ENCODE data around the gene LSM3. TPM values are rescaled to one million over a fixed set of nuclear protein-coding genes. Genes with fewer than 3 reads are reported as not detected.

Gene LSM3
- total RNA-seq, 1 donor from 2014 or later: 9.5 TPM

- peaks cover 21% of the 10 kb centered on the region for H3K36me3 Mint-ChIP-seq (ENCODE audit: low read depth, unreplicated experiment)
- Histone ChIP-seq H3K9me3 (ENCODE audit: insufficient read depth, low read depth, low read length) (no peaks in the 10 kb centered on the region), H3K27me3 (ENCODE audit: insufficient read depth, low read length) (no peaks in the 10 kb centered on the region), H3K4me3 (ENCODE audit: insufficient read depth, low read depth, low read length) (no peak overlapping the region), H3K36me3 (ENCODE audit: insufficient read depth, low read length) (peaks cover 25% of the 10 kb centered on the region), H4K20me1 (ENCODE audit: insufficient read depth, low read length) (peaks cover 8% of the 10 kb centered on the region), H3K27ac (ENCODE audit: low read depth, low read length) (no peak overlapping the region), H3K4me1 (ENCODE audit: insufficient read depth, low read length) (no peaks in the 10 kb centered on the region), H2AFZ (ENCODE audit: low read depth, low read length) (no peak overlapping the region), H3K79me2 (ENCODE audit: insufficient read depth, low read length) (peaks cover 44% of the 10 kb centered on the region), H3K9ac (ENCODE audit: low read length) (no peak overlapping the region), H3K4me2 (ENCODE audit: low read length) (no peak overlapping the region)
- no peak overlapping the region for H3K4me3 Mint-ChIP-seq (ENCODE audit: unreplicated experiment)
- no peaks in the 10 kb centered on the region for H3K27me3 Mint-ChIP-seq (ENCODE audit: low read depth, unreplicated experiment)
- TF ChIP-seq CTCF (IDR thresholded peaks at IDR 0.05; ENCODE audit: insufficient read depth, low read depth, low read length): no peak
- TF ChIP-seq EZH2 (IDR thresholded peaks at IDR 0.05; ENCODE audit: insufficient read depth, low read length): no peak
- FAIRE-seq (no peak), DNase-seq (ENCODE audit: low read depth) (no peak)
- H3K4me1 Mint-ChIP-seq (ENCODE audit: low read depth, unreplicated experiment): no peaks in the 10 kb centered on the region
- peaks cover 8% of the 10 kb centered on the region for H3K9me3 Mint-ChIP-seq (ENCODE audit: unreplicated experiment)
- no peak overlapping the region for H3K27ac Mint-ChIP-seq (ENCODE audit: unreplicated experiment)
Measured at GRCh38 chr3:14186854-14187458, 8.3 kb downstream of the LSM3 start.

GRCh38 chr3:14188041-14188754 lies 9.6 kb downstream of the LSM3 start:
- DNase-seq (ENCODE audit: low read depth) (no peak), FAIRE-seq (no peak)
- no peaks in the 10 kb centered on the region for H3K4me1 Mint-ChIP-seq (ENCODE audit: low read depth, unreplicated experiment)
- Histone ChIP-seq H3K9ac (ENCODE audit: low read length) (no peak overlapping the region), H3K9me3 (ENCODE audit: insufficient read depth, low read depth, low read length) (no peaks in the 10 kb centered on the region), H3K27me3 (ENCODE audit: insufficient read depth, low read length) (no peaks in the 10 kb centered on the region), H3K36me3 (ENCODE audit: insufficient read depth, low read length) (peaks cover 17% of the 10 kb centered on the region), H3K27ac (ENCODE audit: low read depth, low read length) (no peak overlapping the region), H2AFZ (ENCODE audit: low read depth, low read length) (no peak overlapping the region), H3K79me2 (ENCODE audit: insufficient read depth, low read length) (peaks cover 31% of the 10 kb centered on the region), H4K20me1 (ENCODE audit: insufficient read depth, low read length) (peaks cover 8% of the 10 kb centered on the region), H3K4me3 (ENCODE audit: insufficient read depth, low read depth, low read length) (no peak overlapping the region), H3K4me1 (ENCODE audit: insufficient read depth, low read length) (no peaks in the 10 kb centered on the region), H3K4me2 (ENCODE audit: low read length) (no peak overlapping the region)
- H3K4me3 Mint-ChIP-seq (ENCODE audit: unreplicated experiment): no peak overlapping the region
- H3K27ac Mint-ChIP-seq (ENCODE audit: unreplicated experiment): no peak overlapping the region
- H3K36me3 Mint-ChIP-seq (ENCODE audit: low read depth, unreplicated experiment): peaks cover 21% of the 10 kb centered on the region
- TF ChIP-seq EZH2 (IDR thresholded peaks at IDR 0.05; ENCODE audit: insufficient read depth, low read length) (no peak), CTCF (IDR thresholded peaks at IDR 0.05; ENCODE audit: insufficient read depth, low read depth, low read length) (no peak)
- H3K9me3 Mint-ChIP-seq (ENCODE audit: unreplicated experiment): peaks cover 8% of the 10 kb centered on the region
- no peaks in the 10 kb centered on the region for H3K27me3 Mint-ChIP-seq (ENCODE audit: low read depth, unreplicated experiment)

DNA sequence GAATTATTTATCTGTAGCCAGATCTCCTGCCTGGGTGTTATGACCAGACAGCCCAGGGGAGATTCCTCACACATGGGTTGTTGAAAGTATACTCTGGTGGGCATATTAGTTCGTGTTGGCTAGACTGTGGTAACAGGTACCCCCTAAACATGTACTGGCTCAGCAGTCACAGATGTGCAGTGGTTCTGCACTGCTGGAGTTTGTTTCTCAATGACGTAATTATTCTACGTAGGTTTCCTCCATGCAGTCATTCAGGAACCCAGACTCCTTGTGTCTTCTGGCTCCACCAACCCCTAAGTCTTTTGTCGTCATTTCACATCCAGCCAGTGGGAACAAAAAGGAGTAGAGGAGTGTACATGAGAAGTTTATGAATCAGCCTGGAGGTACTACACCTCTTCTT lies 16.2 kb downstream of the LSM3 start:
- Mint-ChIP-seq H3K4me1 (ENCODE audit: low read depth, unreplicated experiment) (peaks cover 4% of the 10 kb centered on the region), H3K27me3 (ENCODE audit: low read depth, unreplicated experiment) (no peaks in the 10 kb centered on the region), H3K27ac (ENCODE audit: unreplicated experiment) (no peak overlapping the region), H3K9me3 (ENCODE audit: unreplicated experiment) (peaks cover 2% of the 10 kb centered on the region), H3K36me3 (ENCODE audit: low read depth, unreplicated experiment) (peaks cover 16% of the 10 kb centered on the region), H3K4me3 (ENCODE audit: unreplicated experiment) (no peak overlapping the region)
- Histone ChIP-seq H3K27me3 (ENCODE audit: insufficient read depth, low read length) (no peaks in the 10 kb centered on the region), H4K20me1 (ENCODE audit: insufficient read depth, low read length) (peaks cover 13% of the 10 kb centered on the region), H3K4me3 (ENCODE audit: insufficient read depth, low read depth, low read length) (no peak overlapping the region), H3K79me2 (ENCODE audit: insufficient read depth, low read length) (peaks cover 25% of the 10 kb centered on the region), H3K9me3 (ENCODE audit: insufficient read depth, low read depth, low read length) (no peaks in the 10 kb centered on the region), H3K36me3 (ENCODE audit: insufficient read depth, low read length) (peaks cover 6% of the 10 kb centered on the region), H2AFZ (ENCODE audit: low read depth, low read length) (no peak overlapping the region), H3K27ac (ENCODE audit: low read depth, low read length) (no peak overlapping the region), H3K4me1 (ENCODE audit: insufficient read depth, low read length) (no peaks in the 10 kb centered on the region), H3K4me2 (ENCODE audit: low read length) (no peak overlapping the region), H3K9ac (ENCODE audit: low read length) (no peak overlapping the region)
- DNase-seq (ENCODE audit: low read depth) (no peak), FAIRE-seq (no peak)
- TF ChIP-seq EZH2 (IDR thresholded peaks at IDR 0.05; ENCODE audit: insufficient read depth, low read length) (no peak), CTCF (IDR thresholded peaks at IDR 0.05; ENCODE audit: insufficient read depth, low read depth, low read length) (no peak)

Measured in astrocyte (in vitro differentiated cells and primary cell).